A549 (cell line): Measurements from ENCODE around the gene RAMACL. TPM values are rescaled to one million over a fixed set of nuclear protein-coding genes. Genes with fewer than 3 reads are reported as not detected.

Experiments used
- ATAC-seq, 2 experiments: fragments of 200-7000 bp in 1 of 2; fragments of >200 bp in 1 of 2; cut with Nextera tagmentation in 1 of 2; cut with Tn5 transposase in 1 of 2; 3 replicates each; pipeline versions ENCODE4 v1.8.0 to v1.9.1; 2018 to 2020; ENCODE audit warnings: mild to moderate bottlenecking in 1 of 2, moderate library complexity in 1 of 2
- CTCF ChIA-PET: fragments of 300-600 bp; sonication (Branson Sonifier 250); formaldehyde crosslinking; extraction: SDS; loops from one replicate; lab custom pipeline; 2021; ENCODE audit warnings: antibody characterized with exemption, inconsistent platforms; lab: Yijun Ruan, JAX
- POLR2A ChIA-PET: fragments of 350-600 bp; formaldehyde crosslinking; extraction: SDS; loops from one replicate; lab custom pipeline; 2021; ENCODE audit warnings: antibody characterized with exemption, inconsistent platforms; lab: Yijun Ruan, JAX
- DNase-seq, 2 experiments: peaks; one replicate each; pipeline versions ENCODE4 v3.0.0 to v3.0.0-alpha.2; 2011 to 2016; ENCODE audit warnings: low read depth in 1 of 2, low spot score in 1 of 2
- FAIRE-seq: peaks from 2 replicates; lab custom pipeline; 2011; peaks lifted over from hg19 to GRCh38; lab: Jason Lieb, UNC
- H3K27ac ChIP-seq, 2 experiments: fragments of >200 bp; sonication (Bioruptor Twin); formaldehyde crosslinking; 3 replicates each; pipeline ENCODE4 v1.5.1; 2016 to 2017
- H3K4me1 ChIP-seq: fragments of >200 bp; sonication (Bioruptor Twin); formaldehyde crosslinking; 3 replicates; pipeline ENCODE4 v1.6.1; 2016
- H3K4me2 ChIP-seq: fragments of >200 bp; sonication (Bioruptor Twin); formaldehyde crosslinking; 3 replicates; pipeline ENCODE4 v1.6.1; 2016
- H3K4me3 ChIP-seq: fragments of >200 bp; sonication (Bioruptor Twin); formaldehyde crosslinking; 3 replicates; pipeline ENCODE4 v1.5.1; 2016
- H3K9me3 ChIP-seq: fragments of >200 bp; sonication (Bioruptor Twin); formaldehyde crosslinking; 3 replicates; pipeline ENCODE4 v1.6.1; 2016
- CBX8 ChIP-seq: fragments of 200-600 bp; sonication (generic); IDR thresholded peaks from 2 replicates; pipeline ENCODE4 v1.6.1; 2016
- CEBPB ChIP-seq, 2 experiments: fragments of >200 bp in 1 of 2; sonication (Bioruptor Twin) in 1 of 2; formaldehyde crosslinking in 1 of 2; IDR thresholded peaks; 2 replicates each; pipeline ENCODE4 v1.6.1; 2012 to 2016
- EHMT2 ChIP-seq: fragments of 200-600 bp; sonication (generic); IDR thresholded peaks from 2 replicates; pipeline ENCODE4 v1.6.1; 2016; ENCODE audit warnings: antibody characterized with exemption, low read depth, mild to moderate bottlenecking, moderate library complexity
- FOSL2 ChIP-seq, 2 experiments: fragments of 450-650 bp in 1 of 2; fragments of >200 bp in 1 of 2; sonication (Bioruptor Twin) in 1 of 2; formaldehyde crosslinking; IDR thresholded peaks; 2 replicates each; pipeline versions ENCODE4 v1.5.0 to v1.6.1; 2016 to 2020; ENCODE audit warnings: mild to moderate bottlenecking in 1 of 2, moderate library complexity in 1 of 2
- HDAC2 ChIP-seq: fragments of 200-600 bp; sonication (generic); IDR thresholded peaks from 2 replicates; pipeline ENCODE4 v1.6.1; 2016
- HES2 ChIP-seq: fragments of >200 bp; sonication (Bioruptor Twin); formaldehyde crosslinking; IDR thresholded peaks from 2 replicates; pipeline ENCODE4 v1.6.1; 2016
- HEYL ChIP-seq: fragments of 250-450 bp; sonication (Bioruptor Pico); IDR thresholded peaks from 2 replicates; pipeline ENCODE4 v1.8.0; 2021; ENCODE audit warnings: mild to moderate bottlenecking, moderate library complexity
- HOXB5 ChIP-seq: fragments of 250-450 bp; sonication (Bioruptor Pico); IDR thresholded peaks from 2 replicates; pipeline ENCODE4 v1.5.0; 2020; ENCODE audit warnings: mild to moderate bottlenecking, moderate library complexity
- KDM1A ChIP-seq: fragments of 200-600 bp; sonication (generic); IDR thresholded peaks from 2 replicates; pipeline ENCODE4 v1.6.1; 2016; ENCODE audit warnings: low read depth, mild to moderate bottlenecking
- MAFK ChIP-seq: fragments of 450-650 bp; IDR thresholded peaks from 2 replicates; pipeline ENCODE4 v1.6.1; 2014; ENCODE audit not compliant: partially characterized antibody
- MAX ChIP-seq: IDR thresholded peaks from 2 replicates; pipeline ENCODE4 v1.6.1; 2012
- NR3C1 ChIP-seq: fragments of >200 bp; sonication (Bioruptor Twin); formaldehyde crosslinking; IDR thresholded peaks from 3 replicates; pipeline ENCODE4 v1.6.1; 2017
- RNF2 ChIP-seq: fragments of 200-600 bp; sonication (generic); IDR thresholded peaks from 2 replicates; pipeline ENCODE4 v1.6.1; 2016; ENCODE audit warnings: low read depth, mild to moderate bottlenecking, antibody characterized with exemption, moderate library complexity, borderline replicate concordance
- SREBF2 ChIP-seq: fragments of 450-650 bp; IDR thresholded peaks from 2 replicates; pipeline ENCODE4 v1.6.1; 2014; ENCODE audit warnings: mild to moderate bottlenecking, moderate library complexity
- ZNF302 ChIP-seq: fragments of 250-450 bp; sonication (Bioruptor Pico); IDR thresholded peaks from 2 replicates; pipeline ENCODE4 v1.9.0; 2021; ENCODE audit warnings: inconsistent platforms, mild to moderate bottlenecking, moderate library complexity
- ZSCAN20 ChIP-seq: fragments of 250-450 bp; sonication (Bioruptor Pico); IDR thresholded peaks from 2 replicates; pipeline ENCODE4 v1.8.0; 2022; ENCODE audit warnings: mild to moderate bottlenecking, moderate library complexity
- WGBS: methylation state at CpG from one replicate; pipeline ENCODE4 v1.1.6; 2017; ENCODE audit errors: missing lambda C conversion rate; 5-methylcytosine and 5-hydroxymethylcytosine counted together
- polyA plus RNA-seq, 4 experiments: library from polyadenylated mRNA; depleted of rRNA in 3 of 4; stranded (reverse); fragments of >200 nt; fragmentation: RNase III in 1 of 4; extraction: RNeasy Plus Mini Kit Qiagen cat#74134 plus additional on column Dnase treatment in 1 of 4; gene quantifications; 2 replicates in 3 of 4; 3 replicates in 1 of 4; pipeline ENCODE4 v1.2.3, GENCODE V29; 2011 to 2017

Gene RAMACL
- polyA plus RNA-seq, 2 of the 4 experiments (the other 2 are of a cell fraction) = 0.08 to 0.67 TPM

- H3K4me2 ChIP-seq = no peak overlapping the region
- TF ChIP-seq HEYL (CRISPR knock-in tag) (no peak), MAFK (peak; percentile 60)
- H3K4me3 ChIP-seq = no peak overlapping the region
- H3K4me1 ChIP-seq = no peaks in the 10 kb centered on the region
- H3K27ac ChIP-seq = no peak overlapping the region
- H3K9me3 ChIP-seq = no peaks in the 10 kb centered on the region; the same call in 2 of the 3 replicates
- no peak for DNase-seq
- 49% methylated on average over 6 of the region's 6 CpGs for WGBS
- ChIA-PET CTCF (interaction anchor here (1.1 kb wide), 1 partner anchor 271 kb away, joined by 3 read pairs; no protein-coding TSS in a partner anchor), POLR2A (no interaction called here)
- FAIRE-seq = no peak
- no peak for ATAC-seq
Observed at GRCh38 chr6:166546653-166547052, 39.8 kb downstream of the RAMACL start.

GRCh38 chr6:166545156-166546034 lies 41.1 kb downstream of the RAMACL start:
- ChIA-PET CTCF (interaction anchor here (0.6 to 1.1 kb wide), 2 partner anchors 53 to 270 kb away, joined by 3 read pairs; no protein-coding TSS in a partner anchor), POLR2A (no interaction called here)
- 62% methylated on average over 19 of the region's 19 CpGs for WGBS
- FAIRE-seq (no peak), ATAC-seq (no peak), DNase-seq (no peak)
- Histone ChIP-seq H3K4me3 (no peak overlapping the region), H3K4me2 (no peak overlapping the region), H3K27ac (no peak overlapping the region), H3K9me3 (no peaks in the 10 kb centered on the region; the same call in 2 of the 3 replicates), H3K4me1 (no peaks in the 10 kb centered on the region)
- TF ChIP-seq HDAC2 (no peak), MAX (no peak)

GRCh38 chr6:166544296-166544605 lies 42.2 kb downstream of the RAMACL start:
- no peak overlapping the region for H3K4me2 ChIP-seq
- FAIRE-seq (no peak), DNase-seq (no peak), ATAC-seq (no peak)
- TF ChIP-seq MAFK (no peak), ZSCAN20 (CRISPR knock-in tag) (no peak), EHMT2 (no peak), NR3C1 (no peak), FOSL2 (IDR thresholded peaks at IDR 0.05) (no peak), FOSL2 (CRISPR knock-in tag; IDR thresholded peaks at IDR 0.05) (no peak), SREBF2 (no peak), KDM1A (no peak), HOXB5 (CRISPR knock-in tag) (no peak)
- ChIA-PET CTCF (interaction anchor here (0.6 to 0.8 kb wide), 2 partner anchors 9 to 18 kb away, joined by 3 read pairs; no protein-coding TSS in a partner anchor), POLR2A (no interaction called here)
- H3K4me3 ChIP-seq = no peak overlapping the region
- H3K9me3 ChIP-seq = no peaks in the 10 kb centered on the region
- no peak overlapping the region for H3K27ac ChIP-seq
- no peaks in the 10 kb centered on the region for H3K4me1 ChIP-seq
- WGBS = 65% methylated on average over 10 of the region's 10 CpGs

- POLR2A ChIA-PET = no interaction called here
- WGBS = 72% methylated on average over 9 of the region's 9 CpGs
- H3K9me3 ChIP-seq = no peaks in the 10 kb centered on the region
- FAIRE-seq (no peak), ATAC-seq (no peak), DNase-seq (no peak)
- H3K27ac ChIP-seq = no peak overlapping the region
- no peak overlapping the region for H3K4me3 ChIP-seq
- H3K4me2 ChIP-seq = no peak overlapping the region
- CTCF ChIA-PET = interaction anchor here (0.6 to 0.8 kb wide), 2 partner anchors 9 to 17 kb away, joined by 3 read pairs; no protein-coding TSS in a partner anchor
- TF ChIP-seq HES2 (no peak), CBX8 (no peak), RNF2 (no peak), SREBF2 (no peak), ZNF302 (no peak), CEBPB (IDR thresholded peaks at IDR 0.05) (no peak)
- no peaks in the 10 kb centered on the region for H3K4me1 ChIP-seq
Observed at GRCh38 chr6:166543603-166544295, 42.7 kb downstream of the RAMACL start.
